Neural crest cell (in vitro differentiated cells): ENCODE results near the gene SLC30A7. TPM values are rescaled to one million over a fixed set of nuclear protein-coding genes. Genes with fewer than 3 reads are reported as not detected.
"Not testable (repeated sequence)": the region's sequence is repeated elsewhere in the genome, so short reads cannot be mapped to it uniquely, and the experiment has no call there.

ENCODE experiments used
- DNase-seq: peaks from one replicate; pipeline ENCODE4 v3.0.0; 2021; ENCODE audit warnings: low read depth, mixed read lengths, low spot score
- H3K27ac Mint-ChIP-seq: one replicate; pipeline ENCODE4 v1.8.0; 2021; ENCODE audit warnings: mild to moderate bottlenecking, mixed read lengths; ENCODE audit not compliant: unreplicated experiment
- H3K27me3 Mint-ChIP-seq: 2 replicates; pipeline ENCODE4 v1.8.0; 2021; ENCODE audit warnings: low read depth, mild to moderate bottlenecking, mixed read lengths
- H3K36me3 Mint-ChIP-seq: 2 replicates; pipeline ENCODE4 v1.8.0; 2021; ENCODE audit warnings: low read depth, mild to moderate bottlenecking, mixed read lengths
- H3K4me1 Mint-ChIP-seq: 2 replicates; pipeline ENCODE4 v1.8.0; 2021; ENCODE audit warnings: mixed read lengths
- H3K4me3 Mint-ChIP-seq: one replicate; pipeline ENCODE4 v1.8.0; 2021; ENCODE audit warnings: mild to moderate bottlenecking, mixed read lengths
- H3K9me3 Mint-ChIP-seq: 2 replicates; pipeline ENCODE4 v1.8.0; 2021; ENCODE audit warnings: mixed read lengths
- CTCF ChIP-seq: fragments of 200-600 bp; sonication (generic); conservative IDR thresholded peaks from 2 replicates; pipeline ENCODE4 v1.5.0; 2021; ENCODE audit warnings: antibody characterized with exemption, mild to moderate bottlenecking
- total RNA-seq: library from RNA; stranded (reverse); gene quantifications from 2 replicates; pipeline ENCODE4 v1.2.1, GENCODE V29; 2021

SLC30A7 gene
- total RNA-seq, 1 donor from 2014 or later, result 22.9 TPM

GRCh38 chr1:100927276-100927675 lies 31.4 kb downstream of the SLC30A7 start:
- Mint-ChIP-seq H3K4me3 (no peak overlapping the region), H3K27ac (no peak overlapping the region), H3K27me3 (no peaks in the 10 kb centered on the region), H3K9me3 (no peaks in the 10 kb centered on the region), H3K4me1 (no peaks in the 10 kb centered on the region), H3K36me3 (peaks cover 13% of the 10 kb centered on the region)
- no peak for DNase-seq
- no peak for TF ChIP-seq CTCF

GRCh38 chr1:100928128-100928527 lies 32.2 kb downstream of the SLC30A7 start:
- peaks cover 2% of the 10 kb centered on the region for H3K9me3 Mint-ChIP-seq
- H3K27me3 Mint-ChIP-seq, result no peaks in the 10 kb centered on the region
- DNase-seq, result no peak
- H3K27ac Mint-ChIP-seq, result no peak overlapping the region
- H3K4me1 Mint-ChIP-seq, result no peaks in the 10 kb centered on the region
- peaks cover 17% of the 10 kb centered on the region for H3K36me3 Mint-ChIP-seq
- TF ChIP-seq CTCF, result peak; percentile 23
- no peak overlapping the region for H3K4me3 Mint-ChIP-seq

GRCh38 chr1:100930494-100930893 lies 34.6 kb downstream of the SLC30A7 start:
- no peaks in the 10 kb centered on the region for H3K27me3 Mint-ChIP-seq
- no peak for TF ChIP-seq CTCF
- no peaks in the 10 kb centered on the region for H3K4me1 Mint-ChIP-seq
- peaks cover 14% of the 10 kb centered on the region for H3K36me3 Mint-ChIP-seq
- no peak overlapping the region for H3K27ac Mint-ChIP-seq
- DNase-seq, result no peak
- peaks cover 2% of the 10 kb centered on the region for H3K9me3 Mint-ChIP-seq
- no peak overlapping the region for H3K4me3 Mint-ChIP-seq

GRCh38 chr1:100931716-100932115 lies 35.8 kb downstream of the SLC30A7 start:
- H3K9me3 Mint-ChIP-seq, result peaks cover 2% of the 10 kb centered on the region
- H3K4me1 Mint-ChIP-seq, result no peaks in the 10 kb centered on the region
- peaks cover 13% of the 10 kb centered on the region for H3K36me3 Mint-ChIP-seq
- no peaks in the 10 kb centered on the region for H3K27me3 Mint-ChIP-seq
- TF ChIP-seq CTCF, result no peak
- DNase-seq, result no peak
- no peak overlapping the region for H3K27ac Mint-ChIP-seq
- no peak overlapping the region for H3K4me3 Mint-ChIP-seq

GRCh38 chr1:100933555-100933954 lies 37.7 kb downstream of the SLC30A7 start:
- not testable (repeated sequence) for H3K27me3 Mint-ChIP-seq, H3K4me3 Mint-ChIP-seq, H3K27ac Mint-ChIP-seq, H3K4me1 Mint-ChIP-seq, H3K9me3 Mint-ChIP-seq, DNase-seq
- H3K36me3 Mint-ChIP-seq, result peaks cover 26% of the 10 kb centered on the region

- Mint-ChIP-seq H3K4me3 (no peak overlapping the region), H3K27ac (no peak overlapping the region)
- no peak for TF ChIP-seq CTCF
Observed at GRCh38 chr1:100936194-100936967, 40.5 kb downstream of the SLC30A7 start.

More at GRCh38 chr1:100936194-100936967, 40.5 kb downstream of the SLC30A7 start:
- DNase-seq, result no peak
- H3K4me1 Mint-ChIP-seq, result no peaks in the 10 kb centered on the region
- H3K36me3 Mint-ChIP-seq, result peaks cover 37% of the 10 kb centered on the region
- H3K27me3 Mint-ChIP-seq, result no peaks in the 10 kb centered on the region
- H3K9me3 Mint-ChIP-seq, result peaks cover 2% of the 10 kb centered on the region
